ENCODE results near the gene BACH2.

The BACH2 gene

GRCh38 chr6:90302320-90302719, 5.7 kb upstream of the BACH2 start:
- no peak for DNase-seq (ENCODE audit: low read depth in 2 of 2, low spot score in 1 of 2)

- no peak for DNase-seq (ENCODE audit: low read depth in 2 of 2, low spot score in 1 of 2)
Observed at GRCh38 chr6:90301816-90302215, 5.2 kb upstream of the BACH2 start.

GRCh38 chr6:90298459-90299053, 1.9 kb upstream of the BACH2 start:
- DNase-seq (ENCODE audit: low read depth in 2 of 2, low spot score in 1 of 2): no peak

GRCh38 chr6:90297867-90298381, 1.3 kb upstream of the BACH2 start:
- DNase-seq (ENCODE audit: low read depth in 2 of 2, low spot score in 1 of 2): no peak

GRCh38 chr6:90297115-90297866, 648 bp upstream of the BACH2 start:
- no peak for DNase-seq (ENCODE audit: low read depth in 2 of 2, low spot score in 1 of 2)

GRCh38 chr6:90295854-90296340, 746 bp downstream of the BACH2 start:
- peak; percentile 36 to 43 for DNase-seq (ENCODE audit: low read depth in 2 of 2, low spot score in 1 of 2)

- peak; percentile 41 to 55 for DNase-seq (ENCODE audit: low read depth in 2 of 2, low spot score in 1 of 2)
Observed at GRCh38 chr6:90294989-90295853, 1.4 kb downstream of the BACH2 start.

GRCh38 chr6:90294614-90294988, 2.0 kb downstream of the BACH2 start:
- peak in 1 of 2 donors; percentile 25 for DNase-seq (ENCODE audit: low read depth in 2 of 2, low spot score in 1 of 2)

GRCh38 chr6:90294008-90294511, 2.6 kb downstream of the BACH2 start:
- no peak for DNase-seq (ENCODE audit: low read depth in 2 of 2, low spot score in 1 of 2)

GRCh38 chr6:90293319-90293953, 3.2 kb downstream of the BACH2 start:
- no peak for DNase-seq (ENCODE audit: low read depth in 2 of 2, low spot score in 1 of 2)

- no peak for DNase-seq (ENCODE audit: low read depth in 2 of 2, low spot score in 1 of 2)
Observed at GRCh38 chr6:90291565-90291964, 5.1 kb downstream of the BACH2 start.

- DNase-seq (ENCODE audit: low read depth in 2 of 2, low spot score in 1 of 2): no peak
Observed at GRCh38 chr6:90290811-90291420, 5.7 kb downstream of the BACH2 start.

- no peak for DNase-seq (ENCODE audit: low read depth in 2 of 2, low spot score in 1 of 2)
Observed at GRCh38 chr6:90289902-90290301, 6.7 kb downstream of the BACH2 start.

- DNase-seq (ENCODE audit: low read depth in 2 of 2, low spot score in 1 of 2): no peak
Observed at GRCh38 chr6:90288404-90288803, 8.2 kb downstream of the BACH2 start.

GRCh38 chr6:90286884-90287488, 9.7 kb downstream of the BACH2 start:
- no peak for DNase-seq (ENCODE audit: low read depth in 2 of 2, low spot score in 1 of 2)

GRCh38 chr6:90285611-90286381, 10.8 kb downstream of the BACH2 start:
- peak in 1 of 2 donors; percentile 12 for DNase-seq (ENCODE audit: low read depth in 2 of 2, low spot score in 1 of 2)

GRCh38 chr6:90285042-90285481, 11.6 kb downstream of the BACH2 start:
- no peak for DNase-seq (ENCODE audit: low read depth in 2 of 2, low spot score in 1 of 2)

- DNase-seq (ENCODE audit: low read depth in 2 of 2, low spot score in 1 of 2): peak in 1 of 2 donors; percentile 8
Observed at GRCh38 chr6:90284236-90285041, 12.2 kb downstream of the BACH2 start.

Measured in stimulated activated CD8-positive, alpha-beta memory T cell treated with anti-CD3 and anti-CD28 coated beads, Interleukin-4, amount 100 ng/mL, for 1 hour (primary cell).